ENCODE measurements around the gene R3HDM4. TPM values are rescaled to one million over a fixed set of nuclear protein-coding genes. Genes with fewer than 3 reads are reported as not detected.

R3HDM4 gene
- total RNA-seq, 1 donor from 2014 or later: 46.0 TPM

DNA sequence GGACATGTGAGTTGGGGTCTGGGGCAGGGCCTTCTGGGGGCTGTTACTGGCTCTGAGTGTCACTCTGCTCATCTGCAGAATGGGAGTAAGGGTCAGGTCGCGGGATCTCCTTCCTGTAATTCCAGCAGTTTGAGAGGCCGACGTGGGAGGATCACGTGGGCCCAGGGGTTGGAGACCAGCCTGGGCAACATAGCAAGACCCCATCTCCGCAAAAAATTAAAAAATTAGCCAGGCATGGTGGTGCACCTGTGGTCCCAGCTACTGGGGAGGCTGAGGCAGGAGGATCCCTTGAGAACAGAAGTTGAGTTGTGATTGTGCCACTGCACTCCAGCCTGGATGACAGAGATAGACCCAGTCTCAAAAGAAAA is 16.9 kb upstream of the R3HDM4 start:
- no peaks in the 10 kb centered on the region for H3K9me3 ChIP-seq
- ATAC-seq: no peak
- no peak overlapping the region for H3K27ac ChIP-seq
- H3K36me3 ChIP-seq: peaks cover 9% of the 10 kb centered on the region
- H3K4me3 ChIP-seq: no peak overlapping the region
- peaks cover 48% of the 10 kb centered on the region for H3K4me1 ChIP-seq
- TF ChIP-seq, protein P1, sequence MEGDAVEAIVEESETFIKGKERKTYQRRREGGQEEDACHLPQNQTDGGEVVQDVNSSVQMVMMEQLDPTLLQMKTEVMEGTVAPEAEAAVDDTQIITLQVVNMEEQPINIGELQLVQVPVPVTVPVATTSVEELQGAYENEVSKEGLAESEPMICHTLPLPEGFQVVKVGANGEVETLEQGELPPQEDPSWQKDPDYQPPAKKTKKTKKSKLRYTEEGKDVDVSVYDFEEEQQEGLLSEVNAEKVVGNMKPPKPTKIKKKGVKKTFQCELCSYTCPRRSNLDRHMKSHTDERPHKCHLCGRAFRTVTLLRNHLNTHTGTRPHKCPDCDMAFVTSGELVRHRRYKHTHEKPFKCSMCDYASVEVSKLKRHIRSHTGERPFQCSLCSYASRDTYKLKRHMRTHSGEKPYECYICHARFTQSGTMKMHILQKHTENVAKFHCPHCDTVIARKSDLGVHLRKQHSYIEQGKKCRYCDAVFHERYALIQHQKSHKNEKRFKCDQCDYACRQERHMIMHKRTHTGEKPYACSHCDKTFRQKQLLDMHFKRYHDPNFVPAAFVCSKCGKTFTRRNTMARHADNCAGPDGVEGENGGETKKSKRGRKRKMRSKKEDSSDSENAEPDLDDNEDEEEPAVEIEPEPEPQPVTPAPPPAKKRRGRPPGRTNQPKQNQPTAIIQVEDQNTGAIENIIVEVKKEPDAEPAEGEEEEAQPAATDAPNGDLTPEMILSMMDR (IDR thresholded peaks at IDR 0.05): no peak
- DNase-seq: no peak
- intact Hi-C loops (cut with DNase I): no loop called here
- H3K27me3 ChIP-seq (ENCODE audit: low read depth): no peaks in the 10 kb centered on the region

GRCh38 chr19:929203-929890 is 16.3 kb upstream of the R3HDM4 start:
- intact Hi-C loops (cut with DNase I): no loop called here
- Histone ChIP-seq H3K4me1 (peaks cover 48% of the 10 kb centered on the region), H3K36me3 (peaks cover 9% of the 10 kb centered on the region), H3K4me3 (no peak overlapping the region), H3K9me3 (no peaks in the 10 kb centered on the region), H3K27ac (no peak overlapping the region), H3K27me3 (ENCODE audit: low read depth) (no peaks in the 10 kb centered on the region)
- TF ChIP-seq, protein P1 (IDR thresholded peaks at IDR 0.05): no peak
- ATAC-seq (no peak), DNase-seq (no peak)

- DNase-seq: peak; percentile 74
- peak in 1 of 2 donors; percentile 5 for ATAC-seq
- Histone ChIP-seq H3K4me1 (peaks cover 48% of the 10 kb centered on the region), H3K36me3 (peaks cover 9% of the 10 kb centered on the region), H3K9me3 (no peaks in the 10 kb centered on the region), H3K27ac (no peak overlapping the region), H3K4me3 (no peak overlapping the region), H3K27me3 (ENCODE audit: low read depth) (no peaks in the 10 kb centered on the region)
- TF ChIP-seq, protein P1 (IDR thresholded peaks at IDR 0.05): no peak
- intact Hi-C loops (cut with DNase I): no loop called here
Measured at GRCh38 chr19:928471-929202, 15.6 kb upstream of the R3HDM4 start.

- DNase-seq: no peak
Measured at GRCh38 chr19:927780-928401, 14.9 kb upstream of the R3HDM4 start.

GRCh38 chr19:927351-927779 is 14.3 kb upstream of the R3HDM4 start:
- peak overlapping the region; percentile 76 for H3K4me3 ChIP-seq
- ATAC-seq (no peak), DNase-seq (no peak)
- peaks cover 9% of the 10 kb centered on the region for H3K36me3 ChIP-seq
- H3K4me1 ChIP-seq: peaks cover 36% of the 10 kb centered on the region
- peak overlapping the region; percentile 87 for H3K27ac ChIP-seq
- intact Hi-C loops (cut with DNase I): no loop called here
- TF ChIP-seq, protein P1 (IDR thresholded peaks at IDR 0.05): no peak
- no peaks in the 10 kb centered on the region for H3K27me3 ChIP-seq (ENCODE audit: low read depth)
- H3K9me3 ChIP-seq: no peaks in the 10 kb centered on the region

More at GRCh38 chr19:927780-928401, 14.9 kb upstream of the R3HDM4 start:
- Histone ChIP-seq H3K36me3 (peaks cover 9% of the 10 kb centered on the region), H3K9me3 (no peaks in the 10 kb centered on the region), H3K4me1 (peaks cover 42% of the 10 kb centered on the region), H3K27me3 (ENCODE audit: low read depth) (no peaks in the 10 kb centered on the region), H3K27ac (peak overlapping the region; percentile 87), H3K4me3 (peak overlapping the region; percentile 76)
- intact Hi-C loops (cut with DNase I): no loop called here
- no peak for ATAC-seq
- TF ChIP-seq, protein P1 (IDR thresholded peaks at IDR 0.05): no peak

Data from lower lobe of right lung (tissue), 2 donors.